ENCODE results near the gene MAOA. TPM values are rescaled to one million over a fixed set of nuclear protein-coding genes. Genes with fewer than 3 reads are reported as not detected.

Gene MAOA
- total RNA-seq, 2 donors from 2014 or later: 47.1 to 118 TPM

GRCh38 chrX:43644124-43644701, 11.9 kb upstream of the MAOA start:
- Histone ChIP-seq H3K36me3 (replicated peaks in 1 of 2; ENCODE audit: insufficient read depth in 1 of 2, low read depth in 2 of 2) (no peaks in the 10 kb centered on the region), H3K4me3 (no peak overlapping the region), H3K27ac (no peak overlapping the region), H3K27me3 (no peaks in the 10 kb centered on the region), H3K4me1 (no peaks in the 10 kb centered on the region), H3K9me3 (no peaks in the 10 kb centered on the region)
- no peak for ATAC-seq
- intact Hi-C loops (cut with DNase I): no loop called here
- peak in 1 of 4 donors; percentile 5 for DNase-seq
- TF ChIP-seq POLR2A (IDR thresholded peaks at IDR 0.05): no peak
- TF ChIP-seq, protein P1, sequence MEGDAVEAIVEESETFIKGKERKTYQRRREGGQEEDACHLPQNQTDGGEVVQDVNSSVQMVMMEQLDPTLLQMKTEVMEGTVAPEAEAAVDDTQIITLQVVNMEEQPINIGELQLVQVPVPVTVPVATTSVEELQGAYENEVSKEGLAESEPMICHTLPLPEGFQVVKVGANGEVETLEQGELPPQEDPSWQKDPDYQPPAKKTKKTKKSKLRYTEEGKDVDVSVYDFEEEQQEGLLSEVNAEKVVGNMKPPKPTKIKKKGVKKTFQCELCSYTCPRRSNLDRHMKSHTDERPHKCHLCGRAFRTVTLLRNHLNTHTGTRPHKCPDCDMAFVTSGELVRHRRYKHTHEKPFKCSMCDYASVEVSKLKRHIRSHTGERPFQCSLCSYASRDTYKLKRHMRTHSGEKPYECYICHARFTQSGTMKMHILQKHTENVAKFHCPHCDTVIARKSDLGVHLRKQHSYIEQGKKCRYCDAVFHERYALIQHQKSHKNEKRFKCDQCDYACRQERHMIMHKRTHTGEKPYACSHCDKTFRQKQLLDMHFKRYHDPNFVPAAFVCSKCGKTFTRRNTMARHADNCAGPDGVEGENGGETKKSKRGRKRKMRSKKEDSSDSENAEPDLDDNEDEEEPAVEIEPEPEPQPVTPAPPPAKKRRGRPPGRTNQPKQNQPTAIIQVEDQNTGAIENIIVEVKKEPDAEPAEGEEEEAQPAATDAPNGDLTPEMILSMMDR (IDR thresholded peaks at IDR 0.05): no peak
- WGBS, 2 donors: 57 to 63% methylated on average over 2 to 3 of the region's 3 CpGs

- TF ChIP-seq POLR2A (IDR thresholded peaks at IDR 0.05): no peak
- TF ChIP-seq, protein P1 (IDR thresholded peaks at IDR 0.05): no peak
- H3K4me1 ChIP-seq: no peaks in the 10 kb centered on the region
- WGBS, 2 donors: 60 to 97% methylated on average over 1 to 3 of the region's 3 CpGs
- no peak for ATAC-seq
- H3K36me3 ChIP-seq (replicated peaks in 1 of 2; ENCODE audit: insufficient read depth in 1 of 2, low read depth in 2 of 2): no peaks in the 10 kb centered on the region
- H3K27ac ChIP-seq: no peak overlapping the region
- H3K9me3 ChIP-seq: no peaks in the 10 kb centered on the region
- H3K27me3 ChIP-seq: no peaks in the 10 kb centered on the region
- H3K4me3 ChIP-seq: no peak overlapping the region
- no peak for DNase-seq
- intact Hi-C loops (cut with DNase I): no loop called here
These were observed 9.3 kb upstream of the MAOA start for GRCh38 chrX:43646800-43647199.

GRCh38 chrX:43654431-43655150, 1.5 kb upstream of the MAOA start:
- TF ChIP-seq, protein P1 (IDR thresholded peaks at IDR 0.05): peak in 6 of 7 experiments; percentile 20 to 52 (median 44)
- TF ChIP-seq POLR2A (IDR thresholded peaks at IDR 0.05): peak; percentile 68 to 87 (median 82)
- Histone ChIP-seq H3K27ac (peak overlapping the region; percentile 82 to 92 (median 88)), H3K27me3 (no peaks in the 10 kb centered on the region), H3K9me3 (no peaks in the 10 kb centered on the region), H3K36me3 (replicated peaks in 1 of 2; ENCODE audit: insufficient read depth in 1 of 2, low read depth in 2 of 2) (no peaks in the 10 kb centered on the region), H3K4me3 (peak overlapping the region; percentile 22 to 48), H3K4me1 (no peaks in the 10 kb centered on the region)
- peak; percentile 96 for ATAC-seq
- 0% methylated on average over 17 of the region's 57 CpGs; no CpG with 5 or more reads in 1 of the 2 donors for WGBS, 2 donors
- intact Hi-C loops (cut with DNase I): loop anchor here (10.0 kb wide), 1 partner anchor 90 kb away; no protein-coding TSS in a partner anchor
- DNase-seq: peak; percentile 93 to 96 (median 96)

DNA sequence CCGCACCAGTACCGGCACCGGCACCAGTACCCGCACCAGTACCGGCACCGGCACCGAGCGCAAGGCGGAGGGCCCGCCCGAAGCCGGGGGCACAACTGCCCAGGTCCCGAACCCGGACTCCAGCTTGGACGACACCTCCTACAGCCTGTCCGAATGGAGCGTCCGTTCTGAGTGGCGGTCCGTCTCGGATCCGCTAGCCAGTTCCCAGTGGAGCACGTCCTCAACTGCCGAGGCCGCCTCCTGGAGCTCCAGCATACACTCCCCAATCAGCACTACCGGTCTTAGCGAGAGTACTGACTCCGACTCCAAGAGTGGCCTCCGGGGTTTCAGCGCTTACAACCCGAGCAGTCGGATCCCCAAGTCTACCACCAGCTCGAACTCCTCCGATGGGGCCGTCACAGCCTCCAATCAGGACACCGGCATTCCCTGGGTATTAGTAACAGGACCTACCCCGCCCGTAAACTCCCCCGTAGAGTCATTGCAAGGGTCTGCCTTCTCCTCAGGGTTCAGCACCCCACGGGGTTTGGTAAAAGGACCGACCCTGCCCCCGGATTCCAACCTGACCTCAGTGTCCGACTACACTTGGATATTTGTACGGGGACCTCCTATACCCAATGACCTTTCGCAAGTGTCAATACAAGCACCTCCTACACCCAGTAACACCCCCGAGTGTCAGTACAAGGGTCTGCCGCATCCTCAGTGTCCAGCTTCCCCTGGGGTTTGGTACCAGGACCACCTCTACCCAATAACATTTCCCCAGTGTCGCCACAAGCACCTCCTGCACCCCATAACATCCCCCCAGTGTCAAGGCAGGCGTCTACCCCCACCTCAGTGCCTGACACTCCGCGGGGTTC, 721 bp upstream of the MAOA start:
- peak overlapping the region; percentile 22 to 48 for H3K4me3 ChIP-seq
- peak; percentile 23 for ATAC-seq
- H3K27me3 ChIP-seq: no peaks in the 10 kb centered on the region
- intact Hi-C loops (cut with DNase I): loop anchor here (10.0 kb wide), 1 partner anchor 89 kb away; no protein-coding TSS in a partner anchor
- no peaks in the 10 kb centered on the region for H3K9me3 ChIP-seq
- peak in 1 of 3 donors; percentile 32 for TF ChIP-seq POLR2A (IDR thresholded peaks at IDR 0.05)
- TF ChIP-seq, protein P1 (IDR thresholded peaks at IDR 0.05): no peak
- no peaks in the 10 kb centered on the region for H3K4me1 ChIP-seq
- 0 to 1% methylated on average over 9 to 25 of the region's 51 CpGs for WGBS, 2 donors
- no peaks in the 10 kb centered on the region for H3K36me3 ChIP-seq (replicated peaks in 1 of 2; ENCODE audit: insufficient read depth in 1 of 2, low read depth in 2 of 2)
- peak overlapping the region; percentile 81 to 92 (median 88) for H3K27ac ChIP-seq
- DNase-seq: peak; percentile 37 to 50 (median 48)
